SH-SY5Y (cell line): Measurements from ENCODE around the gene KCNK16.

Source experiments
- GATA2 ChIP-seq: IDR thresholded peaks from 2 replicates; pipeline ENCODE4 v1.6.1; 2011; ENCODE audit warnings: mild to moderate bottlenecking, low read depth, low read length
- GATA3 ChIP-seq: IDR thresholded peaks from 2 replicates; pipeline ENCODE4 v1.6.1; 2011; ENCODE audit warnings: low read depth, mild to moderate bottlenecking, low read length, moderate library complexity

The KCNK16 gene

DNA sequence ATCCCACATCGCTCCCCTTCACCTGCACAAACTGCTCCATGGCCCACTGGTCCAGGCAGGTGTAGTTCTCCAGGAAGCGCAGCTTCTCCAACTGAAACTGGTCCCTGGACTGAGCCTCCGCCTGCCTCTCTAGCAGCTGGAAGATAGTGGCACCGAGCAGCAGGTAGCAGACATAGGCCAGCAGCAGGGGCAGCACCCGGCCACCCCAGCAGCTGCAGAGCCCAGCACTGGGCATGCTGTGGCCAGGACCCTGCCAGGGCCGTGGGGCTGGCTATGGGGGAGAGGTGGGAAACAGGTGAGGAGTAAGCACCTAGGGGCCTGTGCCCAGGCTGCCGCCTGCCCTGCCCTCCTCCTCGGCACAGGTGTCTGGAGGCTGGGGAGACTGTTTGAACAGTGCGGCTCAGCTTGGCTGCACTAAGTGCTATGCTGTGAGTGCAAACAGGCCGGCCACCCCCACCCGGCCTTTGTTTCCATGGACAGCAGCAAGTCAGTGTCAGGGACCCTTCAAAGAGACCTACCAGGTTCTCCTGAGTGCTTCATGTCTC lies at the start of gene KCNK16:
Gene KCNK16, minus strand, starts transcription at position 397 of the 545 bp plus-strand sequence. Its CDS starts 162 bp downstream, at position 235.
- TF ChIP-seq GATA3 = no peak
- no peak for TF ChIP-seq GATA2

DNA sequence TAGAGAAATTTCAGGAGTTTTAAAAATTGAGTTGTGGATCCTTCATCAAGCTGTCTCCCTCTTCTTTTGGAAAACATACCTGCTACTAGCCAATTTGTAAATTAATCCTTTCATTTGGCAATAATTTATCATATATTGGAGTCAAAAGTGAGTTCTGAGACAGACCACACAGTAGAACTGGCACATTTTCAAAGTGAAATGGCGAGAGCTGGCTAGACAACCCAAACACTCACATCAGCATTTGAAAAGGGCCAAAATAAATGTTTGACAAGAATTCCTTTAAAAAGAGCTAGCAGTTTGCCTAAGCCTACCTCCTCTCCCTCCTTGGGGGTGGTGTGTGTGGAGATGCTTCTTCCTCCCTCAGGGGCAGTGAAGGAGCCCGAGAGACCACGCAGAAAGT lies 47.9 kb upstream of the KCNK16 start:
- TF ChIP-seq GATA3 = no peak
- TF ChIP-seq GATA2 = no peak

DNA sequence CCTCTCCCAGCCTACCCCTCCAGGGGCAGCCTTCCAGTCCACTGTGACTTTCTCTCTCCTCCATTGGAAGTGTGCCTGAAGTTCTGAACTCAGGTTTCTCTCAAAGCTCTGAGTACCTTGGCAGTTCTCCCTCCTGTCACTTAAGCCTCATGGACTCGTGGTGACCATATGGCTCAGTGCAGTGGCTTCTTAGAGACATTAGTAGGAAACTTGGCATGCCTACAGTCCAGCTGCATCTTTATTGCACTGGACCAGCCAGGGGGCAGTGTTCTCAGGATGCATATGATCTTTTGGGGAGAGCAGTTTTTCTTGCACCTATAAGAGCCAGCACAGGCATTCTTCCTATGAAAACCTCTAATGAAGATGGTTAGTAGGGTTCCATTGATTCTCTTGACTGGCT lies 47.5 kb upstream of the KCNK16 start:
- TF ChIP-seq GATA3 (no peak), GATA2 (no peak)

DNA sequence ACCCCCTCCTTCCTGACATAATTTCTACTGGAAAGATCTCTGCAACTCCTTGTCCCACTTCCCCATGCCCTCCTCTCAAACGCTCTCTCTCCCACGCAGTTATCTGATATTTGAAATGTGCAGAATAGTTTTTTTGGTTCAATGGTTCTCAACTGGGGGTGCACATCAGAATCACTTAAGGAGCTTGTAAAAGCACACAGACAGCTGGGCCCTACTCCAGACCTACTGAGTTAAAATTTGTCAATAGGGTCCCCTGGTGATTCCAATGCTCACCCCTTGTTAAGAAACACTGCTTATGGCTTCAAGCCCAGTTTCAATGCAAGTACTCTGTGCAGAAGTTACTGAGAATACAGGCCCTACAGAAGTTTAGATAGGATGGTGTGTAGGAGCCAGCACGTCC lies 45.2 kb upstream of the KCNK16 start:
- no peak for TF ChIP-seq GATA2
- no peak for TF ChIP-seq GATA3

DNA sequence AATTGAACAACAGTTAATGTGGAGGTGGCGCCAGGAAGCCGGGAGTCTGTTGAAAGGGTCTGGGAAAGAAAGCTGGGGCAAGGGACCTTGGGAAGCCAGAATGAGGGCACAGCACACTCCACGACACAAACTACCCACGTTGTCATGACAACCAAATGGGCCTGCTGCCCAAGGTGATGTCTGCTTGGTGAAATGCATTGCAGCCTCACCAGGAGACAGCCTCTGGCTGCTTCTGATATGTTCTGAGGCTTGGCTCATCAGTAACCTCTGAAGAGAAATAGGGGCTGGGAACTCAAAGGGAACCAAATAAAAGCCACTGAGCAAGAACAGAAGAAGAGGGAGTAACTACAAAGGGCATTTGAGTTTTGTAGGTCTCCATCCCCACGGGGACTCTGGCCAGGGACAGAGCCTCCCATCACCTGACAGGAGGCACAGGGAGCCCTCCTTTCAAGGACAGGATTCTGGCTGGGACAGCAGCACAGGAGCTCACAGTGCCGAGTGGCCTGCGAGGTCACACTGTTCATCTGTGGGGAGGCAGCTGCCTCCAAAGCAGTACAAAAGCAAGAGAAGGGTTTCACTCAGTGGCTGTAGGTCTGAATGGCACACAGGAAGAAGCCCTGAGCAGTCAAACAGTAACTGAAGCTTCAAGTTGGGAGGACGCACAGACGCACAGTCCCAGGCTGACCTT lies 44.6 kb upstream of the KCNK16 start:
- TF ChIP-seq GATA2 (no peak), GATA3 (no peak)

DNA sequence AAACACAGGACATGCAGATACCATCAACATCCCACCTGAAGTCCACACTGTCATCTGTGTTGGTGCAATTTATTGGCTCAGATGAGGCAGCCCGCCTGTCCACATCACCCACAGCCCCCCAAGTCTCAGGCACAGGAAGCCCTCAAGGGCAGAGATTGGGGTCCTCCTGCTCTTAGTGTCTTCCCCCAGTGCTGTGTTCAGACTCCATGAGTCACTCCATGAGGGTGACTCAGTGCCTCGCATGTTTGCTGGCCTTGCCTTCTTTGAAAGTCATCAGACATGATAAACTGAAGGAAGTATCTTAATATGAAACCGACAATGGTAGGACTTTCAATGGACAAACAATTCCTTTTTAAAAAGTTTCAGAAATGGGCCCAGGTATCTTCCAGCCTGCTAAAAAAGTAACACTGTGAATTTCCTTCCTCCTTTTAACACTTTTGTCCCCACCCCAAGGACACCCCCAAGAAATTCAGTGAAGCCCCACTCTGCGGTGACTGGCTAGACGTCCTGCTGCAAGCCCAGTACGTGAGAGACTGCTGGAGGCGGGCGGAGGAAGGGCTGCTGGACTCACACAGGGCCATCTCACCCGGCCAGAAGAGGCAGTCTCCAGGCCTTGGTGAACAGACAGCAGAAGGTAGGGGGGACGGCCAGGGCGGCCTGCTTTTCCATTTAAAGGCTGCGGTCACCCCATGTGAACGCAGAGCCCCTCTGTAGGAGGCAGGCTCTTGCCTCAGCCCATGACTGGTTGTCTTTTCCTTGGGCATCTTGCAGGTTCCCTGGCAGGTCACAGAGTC lies 43.0 kb upstream of the KCNK16 start:
- no peak for TF ChIP-seq GATA2
- TF ChIP-seq GATA3 = no peak

DNA sequence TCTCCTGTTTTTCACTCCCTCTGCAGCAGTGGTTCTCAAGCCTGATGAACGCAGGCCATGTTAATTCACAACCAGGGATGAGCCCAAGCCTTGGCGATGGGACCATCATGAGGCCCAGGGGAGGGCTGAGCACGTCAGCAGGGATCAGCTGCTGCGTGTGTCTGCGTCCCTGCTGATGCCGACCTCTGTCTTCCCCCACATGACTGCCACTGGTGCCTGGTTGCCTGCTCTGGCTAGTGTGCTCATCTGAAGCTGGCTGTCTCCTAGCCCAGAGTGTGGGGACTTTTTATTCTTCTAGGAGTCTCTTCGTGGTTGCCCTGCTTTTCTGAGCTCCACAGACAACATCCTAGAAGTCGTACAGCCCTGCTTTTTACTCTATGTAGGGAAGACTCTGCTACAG lies 40.8 kb upstream of the KCNK16 start:
- TF ChIP-seq GATA2 (no peak), GATA3 (no peak)

DNA sequence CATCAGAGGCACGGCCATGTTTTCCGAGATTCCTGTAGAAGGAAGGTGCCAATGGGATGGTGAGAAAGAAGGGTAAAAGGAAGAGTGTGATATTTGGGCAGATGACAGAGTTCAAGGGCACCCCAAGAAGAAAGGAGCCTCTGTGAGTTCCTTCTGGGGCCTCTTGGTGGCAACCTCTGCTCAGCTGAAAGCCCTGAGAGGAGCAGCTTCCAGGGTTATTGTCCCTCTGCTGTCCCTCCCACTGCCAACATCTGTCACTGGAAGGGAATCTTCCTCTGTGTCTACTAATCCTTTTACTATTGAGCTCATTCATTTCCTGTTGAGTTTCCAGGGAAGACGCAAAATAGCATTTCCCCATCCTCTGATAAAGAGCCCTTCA lies 40.0 kb upstream of the KCNK16 start:
- TF ChIP-seq GATA3 (no peak), GATA2 (no peak)

DNA sequence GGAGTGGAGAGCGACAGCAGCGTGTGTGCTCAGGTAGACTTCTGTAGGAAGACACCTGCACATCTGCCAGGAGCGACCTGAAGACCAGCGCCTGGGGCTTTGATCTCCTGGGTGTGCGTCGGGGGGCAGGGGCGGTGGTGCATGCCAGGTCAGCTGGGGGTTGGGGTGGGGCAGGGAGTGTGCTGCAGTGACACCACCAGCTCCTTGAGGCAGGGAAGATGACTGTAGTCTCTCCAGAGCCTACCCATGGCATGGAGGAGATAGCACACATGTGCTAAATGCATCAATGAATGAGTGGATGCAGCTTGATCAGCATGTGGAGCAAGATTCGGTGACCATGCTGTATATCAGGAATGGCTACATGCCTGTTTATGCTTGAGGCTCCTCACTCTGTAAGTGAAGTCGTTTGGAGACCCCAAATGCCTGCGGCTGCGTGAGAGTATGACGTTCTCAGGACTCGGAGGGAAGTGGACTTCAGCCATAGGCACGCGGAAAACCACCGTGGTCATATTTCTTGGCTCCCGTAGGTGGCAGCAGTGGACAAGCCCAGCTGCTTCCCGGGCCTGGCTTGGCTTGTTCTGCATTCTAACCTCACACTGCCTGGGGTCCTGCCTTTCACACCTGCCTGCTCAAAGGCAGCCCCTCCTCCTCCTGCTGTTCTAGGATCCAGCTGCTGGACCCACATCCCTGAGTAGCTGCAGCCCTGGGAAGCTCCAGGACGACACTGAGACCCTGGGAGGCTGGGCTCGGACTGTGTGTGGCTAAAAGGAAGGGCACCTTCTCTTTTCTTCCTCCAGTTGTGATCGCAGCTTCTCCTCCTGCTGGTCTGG lies 39.4 kb upstream of the KCNK16 start:
- TF ChIP-seq GATA3 = no peak
- no peak for TF ChIP-seq GATA2

DNA sequence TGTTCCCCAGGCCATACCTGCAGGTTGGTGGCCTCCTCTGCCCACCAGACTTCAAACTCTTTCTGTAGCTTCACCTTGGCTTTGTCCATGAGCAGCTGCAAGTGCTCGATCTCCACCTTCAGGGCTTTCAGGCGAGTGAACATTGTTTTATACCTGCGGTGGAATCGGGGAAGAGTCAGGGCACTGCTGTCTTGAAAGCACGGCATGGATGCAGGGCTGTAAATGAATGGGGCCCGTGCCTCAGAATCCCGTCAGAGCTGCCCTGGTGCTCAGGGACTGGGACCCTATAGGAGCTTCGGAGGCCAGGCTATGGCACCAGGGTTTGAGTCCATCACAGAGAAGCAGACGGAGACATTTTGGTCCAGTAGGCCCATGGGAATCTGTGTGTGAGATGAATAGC lies 37.9 kb upstream of the KCNK16 start:
- TF ChIP-seq GATA3 (no peak), GATA2 (no peak)

DNA sequence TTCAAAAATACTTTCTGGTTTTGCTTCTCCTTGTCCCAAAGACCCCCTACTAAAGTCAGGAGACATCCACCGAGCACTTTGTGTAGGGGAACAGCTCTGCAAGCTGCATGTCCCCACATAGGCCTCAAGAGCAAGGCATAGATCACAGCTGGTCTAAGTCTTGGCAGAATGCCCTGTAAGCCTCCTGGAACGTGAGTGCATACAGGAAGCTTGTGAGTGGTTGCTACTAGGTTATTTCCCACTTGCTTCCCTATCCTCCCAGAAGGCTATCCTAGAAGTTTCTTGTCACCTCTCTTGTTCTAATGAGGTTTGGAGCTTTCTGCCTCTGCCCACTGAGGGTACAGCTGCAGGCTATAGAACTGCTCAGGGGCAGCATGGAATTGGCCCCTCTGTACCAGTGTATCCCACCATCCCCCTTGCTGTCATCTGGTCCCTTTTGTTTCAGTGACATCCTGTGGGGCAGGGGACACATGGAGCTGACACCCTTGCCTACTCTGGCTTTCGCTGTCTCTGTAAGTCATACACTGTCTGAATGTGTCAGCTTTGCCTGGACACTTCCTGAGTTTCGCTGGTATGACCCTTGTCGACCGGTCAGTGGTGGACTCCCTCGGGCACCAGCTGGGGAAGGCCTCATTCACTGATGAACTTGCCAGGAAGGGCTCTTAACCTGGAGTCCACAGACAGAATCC lies 35.6 kb upstream of the KCNK16 start:
- no peak for TF ChIP-seq GATA3
- no peak for TF ChIP-seq GATA2

DNA sequence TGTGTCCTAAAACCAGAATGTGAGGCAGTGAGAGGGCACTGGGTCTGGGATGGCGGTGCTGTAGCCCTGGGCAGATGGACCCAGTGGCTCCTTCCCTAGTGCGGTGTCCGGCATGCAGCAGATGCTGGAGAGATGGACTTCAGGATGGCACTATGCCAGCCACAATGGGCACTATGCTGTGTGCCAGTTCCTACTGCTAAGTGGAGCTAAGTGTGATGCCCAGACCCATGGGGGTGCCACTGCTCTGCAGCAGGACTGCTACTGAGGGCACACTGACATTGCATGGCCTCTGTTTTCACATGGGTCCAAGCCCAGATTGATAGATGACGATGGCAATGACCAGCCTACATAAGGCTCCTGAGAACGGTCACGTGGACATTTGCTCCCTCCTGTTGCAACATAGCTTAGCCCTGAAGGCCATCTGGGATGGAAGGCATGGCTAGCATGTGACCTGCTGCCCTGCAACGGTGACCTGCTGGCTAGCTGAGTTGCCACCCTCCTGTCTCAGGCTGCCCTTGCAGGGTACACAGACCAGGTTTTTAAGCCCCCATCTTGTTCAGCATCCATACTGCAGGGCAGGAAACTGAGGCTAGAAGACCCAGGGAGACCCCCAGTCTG lies 31.3 kb upstream of the KCNK16 start:
- TF ChIP-seq GATA3 (no peak), GATA2 (no peak)
